NCI-H82 (cell line): ENCODE results near the gene GPR153.
A peak's percentile ranks its signal among the peaks of the same experiment; 100 is the strongest.
"Not testable (repeated sequence)": the region's sequence is repeated elsewhere in the genome, so short reads cannot be mapped to it uniquely, and the experiment has no call there.

ENCODE experiments used
- DNase-seq: peaks from one replicate; lab custom pipeline; 2025; lab: John Stamatoyannopoulos, UW

The GPR153 gene

DNA sequence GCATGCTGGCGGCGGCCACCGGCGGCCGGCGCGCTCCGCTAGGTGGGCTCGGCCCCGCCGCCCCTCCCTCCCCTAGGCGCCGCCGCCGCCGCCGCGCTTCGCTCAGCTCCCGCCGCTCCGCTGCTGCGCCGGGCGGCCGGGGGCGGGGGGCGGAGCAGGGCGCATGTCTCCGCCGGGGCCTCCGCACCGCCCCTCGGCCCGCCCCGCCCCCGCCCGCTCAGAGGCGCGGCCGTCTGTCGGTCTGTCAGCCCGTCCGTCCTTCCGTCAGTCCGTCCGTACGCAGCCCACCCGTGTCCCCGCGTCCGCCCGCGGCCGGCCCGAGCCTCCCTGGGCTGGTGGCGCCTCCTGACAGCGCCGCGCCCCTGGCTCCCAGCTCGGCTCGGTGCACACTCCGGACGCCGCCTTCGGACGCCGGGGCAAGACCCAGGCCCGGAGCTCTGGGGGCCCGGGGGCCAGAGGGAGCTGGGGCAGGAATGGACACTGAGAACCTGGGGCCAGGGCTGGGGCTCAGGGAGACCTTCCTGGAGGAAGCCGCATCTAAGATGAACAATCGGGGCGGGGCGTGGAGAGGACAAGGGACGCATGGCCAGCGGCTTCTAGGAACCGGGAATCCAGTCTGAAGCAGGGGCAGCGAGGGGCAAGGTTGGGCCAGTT is at the start of gene GPR153:
Gene GPR153 (minus strand): TSS at position 138 of the 654 bp plus-strand sequence. CDS start 6,193 bp downstream, outside the sequence.
- peak; percentile 81 for DNase-seq

DNA sequence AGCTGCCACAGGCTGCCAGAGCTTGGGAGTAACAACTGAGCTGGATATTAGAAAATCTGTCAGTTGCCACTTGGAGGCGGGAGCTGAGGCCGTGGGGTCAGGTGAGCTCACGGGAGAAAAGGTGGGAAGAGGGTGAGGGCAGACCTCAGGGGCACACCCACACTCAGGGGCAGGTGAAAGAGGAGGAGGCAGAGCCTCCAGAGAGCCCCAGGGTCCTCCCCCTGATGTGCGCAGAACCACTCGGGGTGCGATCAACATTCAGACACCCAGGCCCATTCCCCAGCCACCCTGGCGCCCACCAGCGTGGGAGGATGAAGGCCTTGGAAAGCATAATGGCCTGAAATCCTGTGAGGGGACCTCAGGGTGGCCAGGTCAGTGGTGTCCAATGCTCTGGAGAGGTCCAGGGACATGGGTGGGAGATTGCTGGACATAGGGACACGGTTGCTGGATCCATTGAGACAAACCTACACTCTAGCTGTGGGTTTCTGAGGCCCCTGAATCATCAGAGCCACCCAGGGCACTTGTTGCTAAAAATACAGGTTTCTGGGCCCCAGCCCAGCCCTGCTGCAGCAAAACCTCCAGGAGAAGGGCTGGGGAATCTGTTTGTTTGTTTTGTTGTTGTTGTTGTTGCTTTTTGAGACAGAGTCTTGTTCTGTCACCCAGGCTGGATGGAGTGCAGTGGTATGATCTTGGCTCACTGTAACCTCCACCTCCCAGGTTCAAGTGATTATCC is 49.4 kb upstream of the GPR153 start:
- DNase-seq: no peak

GRCh38 chr1:6309564-6309963 is 48.7 kb upstream of the GPR153 start:
- peak; percentile 62 for DNase-seq

GRCh38 chr1:6308449-6308848 is 47.6 kb upstream of the GPR153 start:
- DNase-seq: no peak

GRCh38 chr1:6307682-6308081 is 46.8 kb upstream of the GPR153 start:
- DNase-seq: not testable (repeated sequence)

GRCh38 chr1:6307099-6307498 is 46.2 kb upstream of the GPR153 start:
- DNase-seq: no peak

DNA sequence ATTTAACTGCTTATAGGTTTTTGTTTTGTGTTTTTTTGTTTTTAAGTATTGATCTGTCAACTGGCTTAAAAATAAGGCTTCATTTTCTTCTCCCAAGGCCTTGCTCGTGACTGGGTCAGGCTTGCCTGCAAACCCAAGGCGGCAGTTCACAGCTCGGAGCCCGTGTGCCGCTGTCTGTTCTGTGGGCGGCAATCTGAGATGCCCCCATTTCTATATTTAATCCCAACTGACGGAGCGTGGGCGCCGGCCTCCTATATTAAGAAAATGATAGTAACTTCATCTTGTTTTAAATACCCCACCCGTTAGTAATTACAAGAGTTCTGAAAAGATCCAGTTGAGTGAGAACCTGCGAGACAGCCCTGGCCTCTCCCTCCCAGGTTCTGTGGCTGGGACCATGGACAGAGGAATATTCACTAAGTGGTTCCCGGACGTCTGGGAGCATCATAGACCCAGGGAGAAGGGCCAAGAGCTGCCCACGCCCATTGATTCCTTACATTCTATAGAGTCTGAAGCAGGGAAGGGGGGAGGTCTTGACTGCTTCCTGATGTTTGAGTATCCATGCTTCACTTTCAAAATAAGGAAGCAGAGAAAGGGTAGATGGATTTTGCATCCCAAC is 42.6 kb upstream of the GPR153 start:
- DNase-seq: no peak

DNA sequence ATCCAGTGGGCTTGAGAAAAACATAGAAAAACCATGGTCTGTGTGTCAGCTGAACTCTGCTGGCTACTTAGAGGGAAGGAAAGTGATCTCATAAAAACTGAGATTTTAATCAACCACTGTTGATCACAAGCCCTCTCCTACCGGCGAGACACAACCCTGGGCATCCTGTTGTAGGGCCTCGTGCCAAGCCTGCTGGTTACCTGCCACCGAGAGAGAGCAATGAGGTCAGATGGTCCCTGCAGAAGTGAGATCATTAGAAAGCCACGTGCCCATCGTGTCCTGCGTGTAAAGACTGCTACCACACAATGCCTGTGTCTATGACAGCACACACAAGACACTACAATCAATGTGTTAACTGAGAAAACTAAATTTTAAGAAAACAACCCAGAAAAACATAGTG is 41.7 kb upstream of the GPR153 start:
- no peak for DNase-seq

DNA sequence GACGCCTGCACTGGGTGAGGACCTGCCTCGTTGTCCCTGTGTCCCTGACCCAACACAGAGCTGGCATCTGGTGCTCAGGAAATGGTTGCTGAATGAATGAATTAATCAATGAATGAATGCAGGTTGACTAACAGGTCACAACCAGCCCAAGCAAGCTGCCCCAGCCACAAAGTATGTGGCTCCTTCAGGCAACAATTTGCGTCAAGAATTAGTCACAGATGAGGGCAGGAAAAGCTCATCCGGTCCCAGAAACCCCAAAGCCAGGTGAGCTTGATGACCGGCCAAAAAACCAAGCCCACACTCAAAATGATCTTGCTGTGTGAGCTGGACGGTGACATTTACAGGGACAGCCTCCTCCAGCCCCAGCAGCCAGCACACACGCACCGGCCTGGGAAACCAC is 40.6 kb upstream of the GPR153 start:
- DNase-seq: no peak

- DNase-seq: peak; percentile 21
These were observed 39.6 kb upstream of the GPR153 start for GRCh38 chr1:6300342-6301048.

DNA sequence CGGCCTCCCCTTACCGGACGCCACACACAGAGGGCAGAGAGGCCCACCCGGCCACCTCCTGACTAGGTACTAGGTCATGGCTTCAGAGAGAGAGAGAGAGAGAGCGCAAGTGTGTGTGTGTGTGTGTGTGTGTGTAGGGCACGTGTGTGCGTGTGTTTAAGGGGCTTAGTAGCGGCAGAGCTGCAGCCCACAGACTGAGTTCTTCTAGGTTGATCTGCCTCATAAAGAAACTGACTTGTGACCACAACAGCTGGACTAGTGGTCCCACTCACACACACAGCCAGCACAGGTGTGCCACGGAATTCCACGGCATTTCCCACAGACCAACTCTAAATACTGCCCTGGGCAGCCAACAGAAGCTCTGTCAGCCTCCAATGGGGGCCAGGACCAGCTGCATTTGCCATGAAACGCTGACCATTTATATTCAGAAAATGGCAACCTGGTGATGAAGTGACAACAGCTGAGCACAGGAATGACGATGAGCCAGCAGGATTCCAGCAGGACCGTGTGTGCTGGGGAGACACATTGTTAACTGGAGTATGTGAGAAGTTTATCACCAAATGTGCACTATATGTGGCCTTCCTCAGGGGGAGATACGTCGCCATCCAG is 38.8 kb upstream of the GPR153 start:
- peak; percentile 82 for DNase-seq

DNA sequence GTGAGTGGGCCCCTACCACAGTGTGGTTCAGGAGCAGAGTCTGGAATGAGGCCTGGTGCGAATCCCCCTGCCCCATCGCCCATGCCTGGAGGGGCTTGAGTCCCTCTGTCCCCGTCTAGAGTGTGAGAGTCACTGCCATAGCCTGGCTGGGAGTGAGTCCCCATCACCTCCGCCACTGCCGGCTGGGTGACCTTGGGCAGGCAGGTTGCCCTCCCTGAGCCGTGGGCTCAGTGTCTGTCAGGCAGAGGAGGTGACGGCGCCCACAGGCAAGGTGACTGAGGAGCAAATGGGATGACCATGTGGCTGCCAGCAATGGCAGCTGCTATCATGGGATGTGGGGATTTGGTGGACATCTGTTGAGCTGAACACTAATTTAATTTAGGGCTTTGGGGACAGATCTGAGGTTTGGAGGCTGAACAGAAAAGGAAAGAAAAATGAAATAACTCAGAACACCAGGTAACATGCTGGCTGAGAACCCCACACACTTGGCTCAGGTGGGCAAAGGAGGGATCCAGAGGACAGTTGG is 38.1 kb upstream of the GPR153 start:
- DNase-seq: peak; percentile 96

GRCh38 chr1:6298530-6298929 is 37.6 kb upstream of the GPR153 start:
- DNase-seq: peak; percentile 40

DNA sequence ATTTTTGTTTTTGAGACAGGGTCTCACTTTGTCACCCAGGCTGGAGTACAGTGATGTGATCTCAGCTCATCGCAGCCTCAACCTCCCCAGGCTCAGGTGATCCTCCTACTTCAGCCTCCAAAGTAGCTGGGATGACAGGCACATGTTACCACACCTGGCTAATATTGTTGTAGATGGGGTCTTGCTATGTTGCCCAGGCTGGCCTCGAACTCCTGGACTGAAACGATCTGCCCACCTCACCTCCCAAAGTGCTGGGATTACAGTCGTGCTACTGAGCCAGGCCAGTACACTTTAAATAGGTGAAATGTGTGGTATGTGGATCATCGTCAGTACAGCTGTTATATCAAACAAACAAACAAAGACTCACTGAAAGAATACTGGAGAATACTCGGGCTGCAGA is 35.0 kb upstream of the GPR153 start:
- DNase-seq: no peak

DNA sequence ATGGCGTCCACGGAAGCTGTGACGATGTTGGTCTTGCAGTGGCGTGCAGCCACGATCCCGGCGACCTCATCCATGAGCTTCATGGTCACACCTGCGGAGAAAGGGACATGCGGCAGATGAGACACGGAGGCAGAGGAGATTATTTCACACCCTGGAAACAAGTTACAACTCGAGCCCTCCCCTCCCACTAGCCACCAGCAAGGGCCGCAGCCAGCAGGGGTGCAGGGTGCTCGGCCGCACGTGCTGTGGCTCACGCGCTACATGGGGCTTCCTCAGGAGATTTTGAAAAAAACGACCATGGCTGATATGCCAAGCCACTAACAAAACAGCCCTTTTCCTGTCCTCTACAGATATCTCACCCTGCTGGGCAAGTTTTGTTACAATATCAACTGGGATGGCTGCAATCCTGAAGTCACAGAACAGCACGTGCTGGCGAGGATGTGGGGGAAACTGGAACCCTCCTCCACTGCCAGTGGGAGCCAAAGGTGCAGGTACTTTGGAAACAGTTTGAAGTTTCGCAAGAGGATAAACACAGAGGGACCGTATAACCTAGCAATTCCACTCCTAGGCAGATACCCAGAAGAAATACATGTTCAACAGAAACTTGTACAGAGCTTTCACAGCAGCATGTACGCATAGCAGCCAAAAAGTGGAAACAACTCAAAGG is 34.1 kb upstream of the GPR153 start:
- DNase-seq: no peak

DNA sequence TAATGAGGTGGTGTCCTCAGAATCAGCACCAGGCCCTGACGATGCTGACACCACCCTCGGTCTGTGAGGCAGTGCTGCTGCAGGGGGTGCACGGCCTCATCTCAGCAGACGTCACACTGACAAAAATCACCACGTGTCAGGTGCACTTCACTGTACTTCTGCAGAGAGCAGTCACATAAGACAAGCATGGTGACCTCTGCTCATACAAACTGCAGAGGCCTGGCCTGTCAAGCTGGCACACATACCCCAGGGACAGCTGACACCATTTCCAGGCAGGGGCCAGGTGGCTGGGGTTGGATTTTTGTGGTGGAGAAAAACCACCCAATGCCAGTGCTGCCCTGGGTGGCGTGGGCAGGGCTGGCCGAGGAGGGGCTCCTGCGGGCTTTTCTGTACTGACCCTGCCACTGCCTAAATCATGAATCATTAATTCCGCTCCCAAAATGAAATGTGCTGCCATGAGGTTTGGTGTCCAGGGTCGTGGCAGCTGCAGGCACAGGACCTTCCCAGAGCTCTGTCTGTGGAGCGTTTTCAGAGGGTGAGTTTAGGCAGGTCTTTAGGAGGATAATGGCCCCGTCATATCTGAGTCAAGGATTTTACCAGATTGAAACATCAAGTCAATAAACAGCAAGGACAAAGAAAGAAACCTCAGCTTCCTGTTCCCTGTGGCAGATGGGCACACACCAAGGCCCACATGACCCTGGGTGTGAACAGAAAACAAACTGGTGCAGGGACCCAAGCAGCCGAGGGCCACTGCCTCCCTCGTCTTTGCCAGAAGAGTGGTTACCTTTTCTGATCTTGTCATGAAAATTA is 33.4 kb upstream of the GPR153 start:
- DNase-seq: no peak

GRCh38 chr1:6292102-6292501 is 31.2 kb upstream of the GPR153 start:
- no peak for DNase-seq

DNA sequence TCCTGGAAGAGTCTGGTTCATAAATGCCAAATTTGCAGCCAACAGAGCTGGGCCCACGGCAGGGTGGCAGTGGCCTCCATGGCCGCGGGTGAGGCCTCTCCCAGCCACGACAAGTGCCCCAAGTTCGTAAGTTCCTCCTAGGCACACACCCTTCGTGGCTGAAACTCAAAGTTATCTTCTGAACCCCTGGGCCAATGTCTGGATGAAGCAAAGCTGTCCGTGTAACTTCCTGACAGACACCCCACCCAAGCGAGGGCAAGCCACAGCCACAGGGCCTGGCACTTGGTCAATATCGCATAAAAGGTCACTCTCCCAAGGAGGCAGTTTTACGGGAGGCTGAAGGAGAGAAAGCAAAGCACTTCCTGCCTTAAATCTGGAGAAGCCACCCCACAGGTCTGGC is 27.8 kb upstream of the GPR153 start:
- no peak for DNase-seq

DNA sequence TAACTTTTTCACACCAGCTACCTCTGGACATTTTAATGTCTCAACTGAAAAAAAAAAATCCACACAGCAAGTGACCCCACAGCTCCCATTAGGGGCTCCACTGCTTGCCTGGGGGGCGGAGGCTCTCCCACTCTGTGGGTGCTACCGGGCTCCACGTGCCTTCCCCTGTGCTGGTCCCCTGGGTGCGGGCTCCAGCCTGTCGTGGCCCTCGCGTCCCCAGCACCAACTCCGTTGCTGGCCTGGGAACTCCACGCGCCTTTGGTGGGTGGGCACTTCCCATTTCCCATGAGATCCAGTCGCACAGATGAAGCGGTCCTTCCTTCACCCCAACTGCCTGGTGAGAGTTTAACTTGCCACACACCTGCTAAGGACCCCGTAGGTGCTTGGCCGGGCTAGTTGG is 27.1 kb upstream of the GPR153 start:
- DNase-seq: no peak

- DNase-seq: no peak
These were observed 26.6 kb upstream of the GPR153 start for GRCh38 chr1:6287431-6287886.
